Measurements from ENCODE around the gene GPR137. TPM values are rescaled to one million over a fixed set of nuclear protein-coding genes. Genes with fewer than 3 reads are reported as not detected.
A peak's percentile ranks its signal among the peaks of the same experiment; 100 is the strongest.

GPR137 gene
- total RNA-seq, 1 donor from 2014 or later: 57.8 TPM

GRCh38 chr11:64284048-64284961 lies 1.3 kb upstream of the GPR137 start, which contains the start of gene BAD:
BAD (minus strand) TSS chr11:64284665; CDS start chr11:64284368, 297 bp downstream.
- H3K4me3 Mint-ChIP-seq (ENCODE audit: unreplicated experiment): peak within 1 kb of the TSS; percentile 80
- no peaks in the 10 kb centered on the region for H3K9me3 Mint-ChIP-seq (ENCODE audit: low read depth)
- H3K4me1 Mint-ChIP-seq (ENCODE audit: low read depth): peaks cover 26% of the 10 kb centered on the region
- TF ChIP-seq CTCF (IDR thresholded peaks at IDR 0.05): no peak
- H3K27me3 Mint-ChIP-seq (ENCODE audit: low read depth): no peaks in the 10 kb centered on the region
- H3K27ac Mint-ChIP-seq (ENCODE audit: unreplicated experiment): peak within 1 kb of the TSS; percentile 92
- DNase-seq (ENCODE audit: low spot score): peak; percentile 96
- H3K36me3 Mint-ChIP-seq (ENCODE audit: low read depth): peaks cover 7% of the 10 kb centered on the region

- Mint-ChIP-seq H3K27ac (ENCODE audit: unreplicated experiment) (peak overlapping the region; percentile 32), H3K27me3 (ENCODE audit: low read depth) (peaks cover 5% of the 10 kb centered on the region), H3K4me1 (ENCODE audit: low read depth) (peaks cover 30% of the 10 kb centered on the region), H3K36me3 (ENCODE audit: low read depth) (peaks cover 5% of the 10 kb centered on the region), H3K4me3 (ENCODE audit: unreplicated experiment) (peak overlapping the region; percentile 80), H3K9me3 (ENCODE audit: low read depth) (no peaks in the 10 kb centered on the region)
- DNase-seq (ENCODE audit: low spot score): no peak
- no peak for TF ChIP-seq CTCF (IDR thresholded peaks at IDR 0.05)
Observed at GRCh38 chr11:64285885-64286800, 495 bp downstream of the GPR137 start.

- Mint-ChIP-seq H3K4me3 (ENCODE audit: unreplicated experiment) (peak overlapping the region; percentile 80), H3K27me3 (ENCODE audit: low read depth) (peaks cover 5% of the 10 kb centered on the region), H3K4me1 (ENCODE audit: low read depth) (peaks cover 30% of the 10 kb centered on the region), H3K27ac (ENCODE audit: unreplicated experiment) (no peak overlapping the region), H3K36me3 (ENCODE audit: low read depth) (peaks cover 2% of the 10 kb centered on the region), H3K9me3 (ENCODE audit: low read depth) (no peaks in the 10 kb centered on the region)
- no peak for DNase-seq (ENCODE audit: low spot score)
- no peak for TF ChIP-seq CTCF (IDR thresholded peaks at IDR 0.05)
Observed at GRCh38 chr11:64286801-64287159, 1.1 kb downstream of the GPR137 start.

GRCh38 chr11:64287676-64288352 lies 2.2 kb downstream of the GPR137 start:
- Mint-ChIP-seq H3K27ac (ENCODE audit: unreplicated experiment) (no peak overlapping the region), H3K9me3 (ENCODE audit: low read depth) (no peaks in the 10 kb centered on the region), H3K4me3 (ENCODE audit: unreplicated experiment) (no peak overlapping the region), H3K36me3 (ENCODE audit: low read depth) (no peaks in the 10 kb centered on the region), H3K4me1 (ENCODE audit: low read depth) (peaks cover 32% of the 10 kb centered on the region), H3K27me3 (ENCODE audit: low read depth) (peaks cover 5% of the 10 kb centered on the region)
- no peak for DNase-seq (ENCODE audit: low spot score)
- TF ChIP-seq CTCF (IDR thresholded peaks at IDR 0.05): no peak

Measured in chondrocyte (in vitro differentiated cells).